Vagina (tissue), 2 donors: ENCODE data around the gene EVL. TPM values are rescaled to one million over a fixed set of nuclear protein-coding genes. Genes with fewer than 3 reads are reported as not detected.

Source experiments
- DNase-seq, 2 donors: peaks; one replicate each; pipeline ENCODE4 v3.0.0-alpha.2; 2017; ENCODE audit errors: extremely low spot score in 2 of 2
- H3K27ac ChIP-seq: fragments of 200-600 bp; sonication (generic); one replicate; pipeline ENCODE4 v1.5.1; 2019
- H3K27me3 ChIP-seq: fragments of 200-600 bp; sonication (generic); one replicate; pipeline ENCODE4 v1.5.1; 2019
- H3K36me3 ChIP-seq, 2 donors: fragments of 200-600 bp; sonication (generic); one replicate each; pipeline ENCODE4 v1.5.1; 2017 to 2019
- H3K4me1 ChIP-seq: fragments of 200-600 bp; sonication (generic); one replicate; pipeline ENCODE4 v1.5.1; 2019
- H3K4me3 ChIP-seq, 2 donors: fragments of 200-600 bp; sonication (generic); 1 replicate in 1 of 2; 2 replicates in 1 of 2; pipeline ENCODE4 v1.5.1; 2016 to 2019
- H3K9me3 ChIP-seq: fragments of 200-600 bp; sonication (generic); one replicate; pipeline ENCODE4 v1.5.1; 2019
- POLR2A ChIP-seq, 2 donors: fragments of 450-650 bp; IDR thresholded peaks; one replicate each; pipeline ENCODE4 v1.6.1; 2017; ENCODE audit warnings: antibody characterized with exemption in 2 of 2, mild to moderate bottlenecking in 2 of 2, moderate library complexity in 2 of 2
- POLR2AphosphoS5 ChIP-seq, 2 donors: sonication (generic); formaldehyde crosslinking; IDR thresholded peaks; one replicate each; pipeline ENCODE4 v1.9.0; 2017; ENCODE audit warnings: antibody characterized with exemption in 2 of 2, mild to moderate bottlenecking in 2 of 2, low read depth in 1 of 2; ENCODE audit not compliant: insufficient read depth in 1 of 2
- intact Hi-C: fragments of 100-400 bp; cut with DNase I; formaldehyde crosslinking; loops from one replicate; pipeline ENCODE4 v1.15.1; 2023
- total RNA-seq: library from RNA; depleted of rRNA; stranded (reverse); fragments of >200 nt; gene quantifications from one replicate; pipeline ENCODE4 v1.2.3, GENCODE V29; 2016
- TF ChIP-seq, protein P1 (sequence below), 3 experiments: fragments of 450-650 bp in 2 of 3; fragments of 200-600 bp in 1 of 3; sonication (generic) in 1 of 3; IDR thresholded peaks; one replicate each; pipeline ENCODE4 v1.5.1; 2017 to 2019; ENCODE audit warnings: antibody characterized with exemption in 3 of 3, mild to moderate bottlenecking in 2 of 3, moderate library complexity in 2 of 3

The EVL gene
- total RNA-seq, 1 donor from 2014 or later, result 112 TPM

DNA sequence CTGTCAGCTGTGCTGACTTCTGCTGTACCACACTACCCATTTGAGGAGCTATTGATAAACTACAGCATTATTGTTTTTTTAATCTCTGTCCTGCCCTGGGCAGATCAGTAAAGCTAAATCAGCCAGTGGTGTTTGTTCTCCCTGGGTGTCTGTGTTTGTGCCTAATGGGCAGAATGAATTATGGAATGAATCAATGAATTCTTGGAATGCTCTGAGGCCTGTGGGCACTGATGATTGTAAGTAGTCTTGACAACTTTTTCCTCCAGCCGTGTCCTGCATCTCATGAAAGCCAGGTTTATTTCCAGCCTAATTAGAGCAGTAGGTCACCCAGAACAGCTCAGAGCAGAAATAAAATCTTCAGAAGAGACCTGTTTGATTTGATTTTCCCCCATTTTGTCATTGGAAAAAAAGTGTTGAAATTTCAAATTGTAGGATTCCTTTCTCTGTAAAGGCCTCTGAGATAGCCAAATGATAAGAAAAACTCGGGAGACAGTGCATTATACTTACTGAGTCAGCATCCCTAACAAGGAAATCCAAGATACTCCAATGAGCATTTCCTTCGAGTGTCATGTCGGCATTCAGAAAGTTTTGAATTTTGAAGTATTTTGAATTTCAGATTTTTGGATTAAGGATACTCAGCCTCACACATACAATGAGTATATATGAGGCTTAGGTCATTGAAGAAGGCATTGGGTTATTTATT, 19.4 kb upstream of the EVL start:
- Histone ChIP-seq H3K27me3 (no peaks in the 10 kb centered on the region), H3K4me3 (no peak overlapping the region), H3K9me3 (no peaks in the 10 kb centered on the region), H3K27ac (no peak overlapping the region), H3K4me1 (peaks cover 10% of the 10 kb centered on the region), H3K36me3 (no peaks in the 10 kb centered on the region)
- no peak for DNase-seq
- intact Hi-C loops, result no loop called here
- TF ChIP-seq POLR2AphosphoS5 (IDR thresholded peaks at IDR 0.05; ENCODE audit: insufficient read depth in 1 of 2, low read depth in 1 of 2), result no peak
- no peak for TF ChIP-seq POLR2A (IDR thresholded peaks at IDR 0.05)
- TF ChIP-seq, protein P1, sequence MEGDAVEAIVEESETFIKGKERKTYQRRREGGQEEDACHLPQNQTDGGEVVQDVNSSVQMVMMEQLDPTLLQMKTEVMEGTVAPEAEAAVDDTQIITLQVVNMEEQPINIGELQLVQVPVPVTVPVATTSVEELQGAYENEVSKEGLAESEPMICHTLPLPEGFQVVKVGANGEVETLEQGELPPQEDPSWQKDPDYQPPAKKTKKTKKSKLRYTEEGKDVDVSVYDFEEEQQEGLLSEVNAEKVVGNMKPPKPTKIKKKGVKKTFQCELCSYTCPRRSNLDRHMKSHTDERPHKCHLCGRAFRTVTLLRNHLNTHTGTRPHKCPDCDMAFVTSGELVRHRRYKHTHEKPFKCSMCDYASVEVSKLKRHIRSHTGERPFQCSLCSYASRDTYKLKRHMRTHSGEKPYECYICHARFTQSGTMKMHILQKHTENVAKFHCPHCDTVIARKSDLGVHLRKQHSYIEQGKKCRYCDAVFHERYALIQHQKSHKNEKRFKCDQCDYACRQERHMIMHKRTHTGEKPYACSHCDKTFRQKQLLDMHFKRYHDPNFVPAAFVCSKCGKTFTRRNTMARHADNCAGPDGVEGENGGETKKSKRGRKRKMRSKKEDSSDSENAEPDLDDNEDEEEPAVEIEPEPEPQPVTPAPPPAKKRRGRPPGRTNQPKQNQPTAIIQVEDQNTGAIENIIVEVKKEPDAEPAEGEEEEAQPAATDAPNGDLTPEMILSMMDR (IDR thresholded peaks at IDR 0.05), result no peak

DNA sequence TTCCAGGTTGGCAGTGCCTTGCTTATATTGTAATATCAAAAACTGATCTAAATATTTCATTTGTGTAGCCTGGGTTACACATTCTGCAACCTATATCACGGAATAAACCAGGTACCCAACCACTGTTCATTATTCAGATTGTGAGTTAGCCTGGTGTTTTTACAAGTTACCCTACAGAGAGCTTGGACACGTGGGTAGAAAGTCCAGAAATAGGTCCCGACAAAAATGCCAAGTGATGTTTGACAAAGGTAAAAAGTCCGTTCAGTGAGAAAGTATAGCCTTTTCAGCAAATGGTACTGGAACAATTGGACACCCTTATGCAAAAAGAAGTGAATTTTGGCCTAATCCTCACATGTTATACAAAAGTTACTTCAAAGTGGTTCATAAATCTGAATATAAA, 17.6 kb upstream of the EVL start:
- Histone ChIP-seq H3K36me3 (no peaks in the 10 kb centered on the region), H3K4me3 (no peak overlapping the region), H3K27me3 (no peaks in the 10 kb centered on the region), H3K9me3 (no peaks in the 10 kb centered on the region), H3K27ac (no peak overlapping the region), H3K4me1 (peaks cover 10% of the 10 kb centered on the region)
- TF ChIP-seq POLR2AphosphoS5 (IDR thresholded peaks at IDR 0.05; ENCODE audit: insufficient read depth in 1 of 2, low read depth in 1 of 2) (no peak), POLR2A (IDR thresholded peaks at IDR 0.05) (no peak)
- TF ChIP-seq, protein P1 (IDR thresholded peaks at IDR 0.05), result no peak
- no peak for DNase-seq
- intact Hi-C loops, result no loop called here

DNA sequence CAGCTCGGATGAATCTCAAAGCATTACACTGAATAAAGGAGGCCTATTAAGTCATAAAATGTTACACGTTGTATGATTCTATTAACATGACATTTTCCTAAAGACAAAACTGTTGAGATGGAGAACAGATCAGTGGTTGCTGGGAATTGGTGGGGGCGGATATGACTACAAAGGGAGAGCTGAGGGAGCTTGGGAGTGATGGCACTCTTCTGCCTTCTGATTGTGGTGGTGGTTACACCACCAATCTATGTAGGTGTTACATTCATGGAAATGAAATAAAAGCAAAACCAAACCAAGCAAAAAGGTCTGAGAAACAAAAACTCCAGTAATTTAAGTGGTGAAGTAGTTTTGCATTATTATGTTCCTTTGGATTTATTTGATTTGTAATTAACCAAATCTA, 16.4 kb upstream of the EVL start:
- peaks cover 10% of the 10 kb centered on the region for H3K4me1 ChIP-seq
- no peaks in the 10 kb centered on the region for H3K36me3 ChIP-seq
- H3K4me3 ChIP-seq, result no peak overlapping the region
- no peaks in the 10 kb centered on the region for H3K9me3 ChIP-seq
- TF ChIP-seq, protein P1 (IDR thresholded peaks at IDR 0.05), result no peak
- TF ChIP-seq POLR2A (IDR thresholded peaks at IDR 0.05), result no peak
- no peak for TF ChIP-seq POLR2AphosphoS5 (IDR thresholded peaks at IDR 0.05; ENCODE audit: insufficient read depth in 1 of 2, low read depth in 1 of 2)
- no peaks in the 10 kb centered on the region for H3K27me3 ChIP-seq
- H3K27ac ChIP-seq, result no peak overlapping the region
- no peak for DNase-seq
- intact Hi-C loops, result no loop called here

DNA sequence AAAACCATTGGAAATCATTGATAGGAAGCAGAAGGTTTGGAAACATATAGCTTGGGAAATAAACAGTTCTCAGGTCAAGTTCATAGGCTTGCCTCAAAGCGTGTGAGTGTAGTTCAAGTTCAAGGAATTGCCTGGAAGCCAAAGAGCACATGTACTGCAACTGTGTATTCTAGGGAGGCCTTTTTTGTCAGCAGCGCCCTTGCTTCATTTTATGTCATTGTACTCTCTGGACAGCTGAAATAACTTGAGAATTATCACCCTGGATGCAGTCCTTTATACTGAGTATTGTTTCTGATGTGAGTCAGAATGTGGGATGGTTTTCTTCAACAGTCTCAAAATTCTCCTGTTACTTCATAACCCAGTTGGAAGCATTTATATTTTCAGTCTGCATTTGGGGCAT, 16.0 kb upstream of the EVL start:
- Histone ChIP-seq H3K4me1 (peaks cover 10% of the 10 kb centered on the region), H3K9me3 (no peaks in the 10 kb centered on the region), H3K27ac (no peak overlapping the region), H3K4me3 (no peak overlapping the region), H3K27me3 (no peaks in the 10 kb centered on the region), H3K36me3 (no peaks in the 10 kb centered on the region)
- no peak for DNase-seq
- intact Hi-C loops, result no loop called here
- TF ChIP-seq, protein P1 (IDR thresholded peaks at IDR 0.05), result no peak
- TF ChIP-seq POLR2A (IDR thresholded peaks at IDR 0.05) (no peak), POLR2AphosphoS5 (IDR thresholded peaks at IDR 0.05; ENCODE audit: insufficient read depth in 1 of 2, low read depth in 1 of 2) (no peak)

DNA sequence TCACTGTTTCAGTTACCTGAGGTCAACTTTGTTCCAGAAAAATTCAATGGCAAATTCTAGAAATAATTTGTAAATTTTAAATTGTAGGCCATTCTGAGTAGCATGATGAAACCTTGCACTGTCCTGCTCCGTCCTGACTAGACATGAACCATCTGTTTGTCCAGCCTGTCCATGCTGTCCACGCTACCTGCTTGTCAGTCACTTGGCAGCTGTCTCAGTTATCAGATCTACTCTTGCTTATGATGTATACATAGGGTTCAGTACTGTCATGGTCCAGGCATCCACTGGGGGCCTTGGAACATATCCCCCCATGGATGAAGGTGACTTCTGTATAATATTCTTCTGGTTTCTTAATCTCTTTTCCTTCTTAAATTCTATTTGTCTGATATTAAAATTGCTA, 14.1 kb upstream of the EVL start:
- H3K4me1 ChIP-seq, result peaks cover 10% of the 10 kb centered on the region
- no peaks in the 10 kb centered on the region for H3K36me3 ChIP-seq
- no peak for DNase-seq
- no peaks in the 10 kb centered on the region for H3K27me3 ChIP-seq
- TF ChIP-seq, protein P1 (IDR thresholded peaks at IDR 0.05), result no peak
- no peak for TF ChIP-seq POLR2A (IDR thresholded peaks at IDR 0.05)
- TF ChIP-seq POLR2AphosphoS5 (IDR thresholded peaks at IDR 0.05; ENCODE audit: insufficient read depth in 1 of 2, low read depth in 1 of 2), result no peak
- intact Hi-C loops, result no loop called here
- no peak overlapping the region for H3K4me3 ChIP-seq
- no peaks in the 10 kb centered on the region for H3K9me3 ChIP-seq
- H3K27ac ChIP-seq, result no peak overlapping the region
